IPS-18c (cell line): ENCODE measurements around the gene EAF1.
"Not testable (repeated sequence)": the region's sequence is repeated elsewhere in the genome, so short reads cannot be mapped to it uniquely, and the experiment has no call there.

ENCODE experiments used
- H3K4me3 ChIP-seq: 2 replicates; pipeline ENCODE4 v1.7.0; 2013; ENCODE audit warnings: low read depth, mild to moderate bottlenecking, low read length, moderate library complexity; ENCODE audit not compliant: insufficient read depth
- H3K9me3 ChIP-seq: one replicate; pipeline ENCODE4 v1.6.1; 2013; ENCODE audit warnings: mild to moderate bottlenecking, low read length, moderate library complexity; ENCODE audit not compliant: control insufficient read depth, insufficient read depth

The EAF1 gene

GRCh38 chr3:15439476-15439875 lies 12.1 kb downstream of the EAF1 start:
- Histone ChIP-seq H3K9me3 (no peaks in the 10 kb centered on the region), H3K4me3 (no peak overlapping the region)

GRCh38 chr3:15440891-15441290 lies 13.5 kb downstream of the EAF1 start:
- Histone ChIP-seq H3K4me3 (no peak overlapping the region), H3K9me3 (no peaks in the 10 kb centered on the region)

GRCh38 chr3:15443826-15444524 lies 16.6 kb downstream of the EAF1 start:
- Histone ChIP-seq H3K9me3 (no peaks in the 10 kb centered on the region), H3K4me3 (no peak overlapping the region)

GRCh38 chr3:15449489-15450224 lies 22.3 kb downstream of the EAF1 start:
- Histone ChIP-seq H3K4me3 (no peak overlapping the region), H3K9me3 (no peaks in the 10 kb centered on the region)

GRCh38 chr3:15450438-15451215 lies 23.2 kb downstream of the EAF1 start:
- Histone ChIP-seq H3K4me3 (no peak overlapping the region), H3K9me3 (no peaks in the 10 kb centered on the region)

DNA sequence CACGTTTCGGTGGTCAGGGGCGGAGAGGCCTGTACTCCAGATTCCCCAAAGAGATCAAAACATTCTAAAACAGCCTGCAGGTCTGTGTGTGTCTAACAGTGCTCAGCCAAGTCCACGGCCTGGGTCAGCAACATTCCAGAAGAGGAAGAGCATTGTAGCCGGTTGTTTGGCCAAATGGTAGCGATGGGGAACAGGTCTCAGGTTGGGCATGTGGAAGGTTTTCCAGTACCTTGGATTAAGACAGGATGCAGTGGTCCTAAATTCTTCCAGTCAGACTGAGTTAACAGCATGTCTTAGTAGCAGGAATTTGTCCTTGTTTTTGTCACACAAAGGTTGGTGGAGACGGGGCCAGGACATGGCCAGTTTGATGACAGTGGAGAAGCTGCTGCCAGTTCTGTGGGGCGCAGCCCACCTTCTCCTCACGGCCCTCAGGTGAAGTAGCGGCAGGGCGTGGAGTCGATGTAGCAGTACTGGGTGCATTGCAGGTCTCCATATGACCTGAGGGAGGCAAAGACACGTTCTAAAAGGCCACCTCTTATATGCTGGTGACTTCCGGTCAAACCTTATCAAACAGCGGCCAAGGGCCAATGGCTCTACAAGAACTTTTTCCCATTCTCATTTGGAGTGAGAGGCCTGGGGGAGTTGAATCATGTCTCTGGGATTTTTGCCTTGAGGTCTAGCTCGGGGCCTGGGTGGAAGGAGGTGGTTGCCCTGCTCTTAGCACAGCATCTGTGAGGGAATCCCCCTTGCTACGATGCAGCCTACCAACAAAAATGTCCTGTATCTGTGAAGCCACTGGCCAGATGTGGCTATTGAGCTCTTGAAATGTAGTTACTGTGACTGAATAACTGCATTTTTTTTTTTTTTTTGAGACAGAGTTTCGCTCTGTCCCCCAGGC lies 24.1 kb downstream of the EAF1 start:
- Histone ChIP-seq H3K9me3 (no peaks in the 10 kb centered on the region), H3K4me3 (no peak overlapping the region)

DNA sequence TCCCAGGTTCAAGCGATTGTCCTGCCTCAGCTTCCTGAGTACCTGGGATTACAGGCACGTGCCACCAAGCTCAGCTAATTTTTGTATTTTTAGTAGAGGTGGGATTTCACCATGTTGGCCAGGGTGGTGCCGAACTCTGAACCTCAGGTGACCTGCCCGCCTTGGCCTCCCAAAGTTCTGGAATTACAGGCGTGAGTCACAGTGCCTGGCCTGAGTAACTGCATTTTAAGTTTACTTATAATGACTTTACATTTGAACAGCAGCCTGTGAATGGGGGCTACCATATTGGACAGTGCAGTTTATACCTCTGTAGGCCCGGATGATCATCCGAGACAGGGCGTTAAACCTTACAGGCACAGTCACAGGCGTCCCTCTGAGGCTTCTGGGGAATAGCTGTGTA lies 24.8 kb downstream of the EAF1 start:
- H3K4me3 ChIP-seq = no peak overlapping the region
- H3K9me3 ChIP-seq = no peaks in the 10 kb centered on the region

DNA sequence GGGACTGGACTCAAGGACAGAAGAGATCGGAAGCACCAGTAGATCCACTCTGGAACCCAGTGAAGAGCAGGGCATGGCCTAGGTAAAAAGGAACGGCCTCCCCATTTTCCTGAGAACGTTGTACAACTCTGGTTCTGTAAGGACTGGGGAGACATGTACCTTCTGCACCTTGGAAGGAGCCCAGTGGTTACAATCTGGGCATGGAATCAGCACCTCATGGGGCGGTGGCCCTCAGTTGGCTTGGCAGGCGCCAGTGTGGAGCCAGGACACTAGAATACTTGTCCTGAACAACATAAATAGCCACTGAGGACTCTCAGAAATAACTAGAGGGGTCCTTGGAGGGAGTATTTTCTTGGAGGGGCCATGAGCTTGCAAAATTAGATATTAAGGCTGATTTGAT lies 25.6 kb downstream of the EAF1 start:
- Histone ChIP-seq H3K9me3 (no peaks in the 10 kb centered on the region), H3K4me3 (no peak overlapping the region)

- Histone ChIP-seq H3K9me3 (no peaks in the 10 kb centered on the region), H3K4me3 (no peak overlapping the region)
Measured at GRCh38 chr3:15453501-15453900, 26.1 kb downstream of the EAF1 start.

DNA sequence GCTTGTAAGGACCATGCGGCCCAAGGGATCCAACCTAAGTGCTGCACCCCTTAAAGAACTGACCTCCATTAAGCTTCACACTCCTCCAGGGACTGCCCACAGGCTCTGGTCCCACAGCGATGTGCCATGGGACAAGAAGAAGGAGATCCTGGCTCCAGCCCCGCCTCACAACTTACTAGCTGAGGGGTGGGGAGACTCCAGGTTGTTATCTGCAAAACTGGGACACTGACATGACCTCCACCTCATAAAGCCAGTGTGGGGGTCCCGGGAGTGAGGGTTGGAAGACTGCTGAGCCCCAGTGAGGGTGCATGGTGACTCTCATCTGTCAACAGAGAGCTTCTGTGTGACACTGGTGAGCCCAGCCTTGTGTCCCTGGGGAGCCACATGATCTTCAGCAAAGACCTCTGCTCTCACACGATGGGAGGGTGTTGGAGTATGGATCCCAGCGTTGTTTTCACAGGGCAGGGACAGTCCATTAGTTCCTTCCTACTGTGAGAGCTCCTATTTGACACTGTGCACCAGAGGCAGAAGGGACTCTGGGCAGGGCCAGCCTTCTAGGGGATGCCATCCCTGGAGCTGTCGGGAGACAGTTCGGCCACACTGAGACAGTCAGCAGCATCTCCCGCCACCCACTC lies 26.7 kb downstream of the EAF1 start:
- Histone ChIP-seq H3K4me3 (no peak overlapping the region), H3K9me3 (no peaks in the 10 kb centered on the region)

- Histone ChIP-seq H3K9me3 (no peaks in the 10 kb centered on the region), H3K4me3 (no peak overlapping the region)
Measured at GRCh38 chr3:15454965-15455364, 27.6 kb downstream of the EAF1 start.

GRCh38 chr3:15455756-15456155 lies 28.4 kb downstream of the EAF1 start:
- Histone ChIP-seq H3K4me3 (no peak overlapping the region), H3K9me3 (no peaks in the 10 kb centered on the region)

DNA sequence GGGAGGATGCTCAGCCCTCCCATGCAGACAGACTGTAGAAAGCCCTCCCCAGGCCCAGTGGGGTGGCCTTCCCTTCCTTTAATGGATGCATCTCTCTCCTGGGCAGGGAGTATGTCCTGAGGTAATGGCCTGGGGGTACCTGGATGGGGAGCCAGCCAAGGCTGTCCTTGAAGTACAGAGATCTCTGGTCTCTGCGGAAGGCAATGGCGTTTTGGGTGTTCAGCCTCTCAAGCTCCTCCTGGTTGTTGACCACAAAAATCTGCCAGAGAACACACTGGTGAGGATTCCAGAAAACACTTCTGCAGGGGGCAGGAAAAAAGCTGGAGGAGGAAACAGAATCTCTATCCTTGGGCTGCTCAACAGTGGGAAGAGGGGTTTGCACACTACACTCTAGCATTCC lies 28.9 kb downstream of the EAF1 start:
- Histone ChIP-seq H3K9me3 (no peaks in the 10 kb centered on the region), H3K4me3 (no peak overlapping the region)

DNA sequence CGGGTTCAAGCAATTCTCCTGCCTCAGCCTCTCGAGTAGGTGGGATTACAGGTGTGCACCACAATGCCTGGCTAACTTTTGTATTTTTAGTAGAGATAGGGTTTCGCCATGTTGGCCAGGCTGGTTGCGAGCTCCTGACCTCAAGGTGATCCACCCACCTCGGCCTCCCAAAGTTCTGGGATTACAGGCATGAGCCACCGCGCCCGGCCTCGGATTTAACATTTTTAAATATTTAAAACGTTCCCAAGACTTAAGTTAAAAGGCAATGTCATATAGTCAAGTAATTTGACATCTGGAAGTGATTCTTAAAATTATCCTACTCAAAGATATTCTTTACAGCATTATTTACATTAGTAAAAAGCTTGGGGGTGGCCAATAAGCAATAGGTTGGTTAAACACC lies 29.5 kb downstream of the EAF1 start:
- H3K9me3 ChIP-seq, H3K4me3 ChIP-seq: not testable (repeated sequence)

DNA sequence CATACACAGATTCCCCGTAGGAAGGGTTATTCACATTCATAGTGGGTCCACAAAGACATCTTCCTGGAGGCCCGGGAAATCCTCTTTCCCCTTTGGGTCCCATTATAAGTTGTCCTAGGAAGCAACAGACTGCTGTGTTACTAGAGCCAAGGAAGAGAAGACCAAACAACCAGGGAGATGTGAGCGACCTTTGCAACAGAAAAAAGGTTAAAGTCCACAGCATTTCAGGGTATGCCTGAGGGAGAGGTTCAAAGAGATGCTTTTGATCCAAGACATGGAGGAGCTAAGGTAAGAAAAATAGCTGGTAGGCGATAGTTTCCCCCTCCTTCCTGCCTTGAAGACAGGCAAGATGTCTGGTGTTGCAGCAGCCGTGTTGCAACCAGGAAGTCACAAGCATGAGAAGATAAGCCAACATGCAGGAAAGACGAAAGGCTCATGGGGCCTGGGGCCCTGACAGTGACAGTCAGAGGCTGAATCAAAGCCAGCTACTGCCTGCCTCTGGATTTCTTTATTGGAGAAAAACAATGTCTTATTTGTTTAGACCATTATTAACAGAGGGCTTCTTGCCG lies 30.9 kb downstream of the EAF1 start:
- Histone ChIP-seq H3K4me3 (no peak overlapping the region), H3K9me3 (no peaks in the 10 kb centered on the region)

DNA sequence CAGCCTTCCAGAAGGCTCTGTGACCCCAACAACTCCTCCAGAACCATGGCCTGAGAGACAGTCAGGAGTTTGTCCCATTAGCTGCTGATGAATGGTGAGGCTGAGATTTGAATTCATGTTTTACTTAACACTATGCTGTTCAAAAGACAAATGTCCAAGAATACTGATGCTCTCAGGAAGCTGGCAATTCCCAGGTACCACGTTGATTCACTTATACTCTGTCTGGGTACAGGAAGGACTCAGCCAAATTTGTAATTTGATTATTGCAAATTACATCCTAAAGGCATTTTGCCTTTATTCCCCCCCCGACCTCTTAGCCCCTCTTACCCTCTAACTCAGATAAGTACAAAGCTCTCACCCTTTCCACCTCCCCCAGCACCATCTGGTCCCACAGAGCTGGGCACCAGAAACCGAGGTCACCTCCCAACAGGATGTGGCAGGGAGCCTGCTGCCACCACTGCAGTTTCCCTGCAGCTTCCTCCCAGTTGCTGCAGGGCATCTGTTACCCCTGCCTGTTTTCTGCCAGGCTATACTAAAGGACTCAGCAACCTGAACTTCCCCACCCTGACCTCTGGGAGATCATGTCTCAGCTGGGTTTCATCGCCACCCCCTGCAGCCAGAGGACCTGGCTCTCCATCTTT lies 33.6 kb downstream of the EAF1 start:
- H3K9me3 ChIP-seq = no peaks in the 10 kb centered on the region
- H3K4me3 ChIP-seq = no peak overlapping the region
